GM23338 (cell line): ENCODE results near the gene SIGLEC15. TPM values are rescaled to one million over a fixed set of nuclear protein-coding genes. Genes with fewer than 3 reads are reported as not detected.
"Not testable (repeated sequence)": the region's sequence is repeated elsewhere in the genome, so short reads cannot be mapped to it uniquely, and the experiment has no call there.

ENCODE experiments used
- ATAC-seq: fragments of 200-7000 bp; cut with Tn5 transposase; 3 replicates; pipeline ENCODE4 v1.9.1; 2020
- DNase-seq: peaks from one replicate; pipeline ENCODE4 v3.0.0-alpha.2; 2015; ENCODE audit warnings: low spot score
- H2AFZ ChIP-seq: fragments of 200-600 bp; sonication (generic); 2 replicates; pipeline ENCODE4 v1.8.0; 2016; ENCODE audit warnings: antibody characterized with exemption, mild to moderate bottlenecking, moderate library complexity
- H3F3A ChIP-seq: fragments of 200-600 bp; sonication (generic); replicated peaks from 2 replicates; pipeline ENCODE4 v1.8.0; 2017; ENCODE audit warnings: antibody characterized with exemption, mixed run types, low read depth
- H3K27ac ChIP-seq: fragments of 200-600 bp; sonication (generic); 2 replicates; pipeline ENCODE4 v1.6.1; 2016; ENCODE audit warnings: low read depth
- H3K27me3 ChIP-seq: fragments of 200-600 bp; sonication (generic); 2 replicates; pipeline ENCODE4 v1.8.0; 2016; ENCODE audit warnings: mild to moderate bottlenecking, mixed run types, moderate library complexity; ENCODE audit not compliant: insufficient read depth
- H3K36me3 ChIP-seq: fragments of 200-600 bp; sonication (generic); 2 replicates; pipeline ENCODE4 v1.8.0; 2016; ENCODE audit warnings: mild to moderate bottlenecking; ENCODE audit not compliant: insufficient read depth
- H3K4me1 ChIP-seq: fragments of 200-600 bp; sonication (generic); 2 replicates; pipeline ENCODE4 v1.8.0; 2016; ENCODE audit warnings: mild to moderate bottlenecking, moderate library complexity; ENCODE audit not compliant: insufficient read depth
- H3K4me2 ChIP-seq: fragments of 200-600 bp; sonication (generic); 2 replicates; pipeline ENCODE4 v1.7.1; 2017; ENCODE audit warnings: mixed run types
- H3K4me3 ChIP-seq: fragments of 200-600 bp; sonication (generic); 2 replicates; pipeline ENCODE4 v1.6.1; 2016; ENCODE audit warnings: mixed run types
- H3K79me2 ChIP-seq: fragments of 200-600 bp; sonication (generic); replicated peaks from 2 replicates; pipeline ENCODE4 v1.8.0; 2017; ENCODE audit warnings: mild to moderate bottlenecking; ENCODE audit not compliant: insufficient read depth
- H3K9me2 ChIP-seq: fragments of 200-600 bp; sonication (generic); 2 replicates; pipeline ENCODE4 v1.8.0; 2017; ENCODE audit not compliant: insufficient read depth
- H4K20me1 ChIP-seq: fragments of 200-600 bp; sonication (generic); replicated peaks from 2 replicates; pipeline ENCODE4 v1.8.0; 2017; ENCODE audit warnings: mild to moderate bottlenecking; ENCODE audit not compliant: insufficient read depth
- H3K27ac Mint-ChIP-seq: 2 replicates; pipeline ENCODE4 v1.8.0; 2020; ENCODE audit warnings: inconsistent platforms, mild to moderate bottlenecking, moderate library complexity, mixed read lengths
- H3K27me3 Mint-ChIP-seq: 3 replicates; pipeline ENCODE4 v1.8.0; 2022; ENCODE audit warnings: low read depth, mild to moderate bottlenecking, moderate library complexity, mixed read lengths, inconsistent platforms; ENCODE audit not compliant: insufficient read depth, poor library complexity
- H3K36me3 Mint-ChIP-seq: 3 replicates; pipeline ENCODE4 v1.8.0; 2021; ENCODE audit warnings: low read depth, mild to moderate bottlenecking, inconsistent platforms, moderate library complexity, mixed read lengths
- H3K4me1 Mint-ChIP-seq: 3 replicates; pipeline ENCODE4 v1.8.0; 2020; ENCODE audit warnings: mild to moderate bottlenecking, inconsistent platforms, mixed read lengths
- H3K4me3 Mint-ChIP-seq: 3 replicates; pipeline ENCODE4 v1.8.0; 2021; ENCODE audit warnings: moderate library complexity, mild to moderate bottlenecking, inconsistent platforms, mixed read lengths
- H3K9me3 Mint-ChIP-seq: 3 replicates; pipeline ENCODE4 v1.8.0; 2020; ENCODE audit warnings: moderate library complexity, mild to moderate bottlenecking, inconsistent platforms, mixed read lengths
- CREB1 ChIP-seq: fragments of 250-450 bp; sonication (Bioruptor Pico); IDR thresholded peaks from 2 replicates; pipeline ENCODE4 v1.5.0; 2020; ENCODE audit warnings: low read depth, mild to moderate bottlenecking, moderate library complexity
- ETS1 ChIP-seq: IDR thresholded peaks from 2 replicates; pipeline ENCODE4 v1.6.1; 2016; ENCODE audit warnings: antibody characterized with exemption
- EZH2 ChIP-seq: fragments of 200-600 bp; sonication (generic); IDR thresholded peaks from one replicate; pipeline ENCODE4 v1.8.0; 2017; ENCODE audit warnings: antibody characterized with exemption, mild to moderate bottlenecking, low read depth; ENCODE audit not compliant: unreplicated experiment
- EZH2phosphoT487 ChIP-seq: fragments of 200-600 bp; sonication (generic); IDR thresholded peaks from one replicate; pipeline ENCODE4 v1.8.1; 2018; ENCODE audit warnings: antibody characterized with exemption; ENCODE audit not compliant: unreplicated experiment
- NANOG ChIP-seq: IDR thresholded peaks from 2 replicates; pipeline ENCODE4 v1.6.1; 2016; ENCODE audit warnings: antibody characterized with exemption, borderline replicate concordance
- POLR2AphosphoS5 ChIP-seq: IDR thresholded peaks from 2 replicates; pipeline ENCODE4 v1.6.1; 2016; ENCODE audit warnings: antibody characterized with exemption, low read depth
- STAT1 ChIP-seq: IDR thresholded peaks from one replicate; pipeline ENCODE4 v1.6.1; 2016; ENCODE audit warnings: antibody characterized with exemption; ENCODE audit not compliant: unreplicated experiment
- ZNF114 ChIP-seq: fragments of 250-450 bp; sonication (Bioruptor Pico); IDR thresholded peaks from 2 replicates; pipeline ENCODE4 v1.5.0; 2020; ENCODE audit warnings: mild to moderate bottlenecking, moderate library complexity
- ZNF331 ChIP-seq: fragments of 250-450 bp; sonication (Bioruptor Pico); IDR thresholded peaks from 2 replicates; pipeline ENCODE4 v1.5.0; 2020; ENCODE audit warnings: low read depth, mild to moderate bottlenecking, moderate library complexity
- polyA plus RNA-seq: library from polyadenylated mRNA; unstranded; fragments of >200 nt; fragmentation: Nextera tagmentation; extraction: Ambion mirVana; gene quantifications from 2 replicates; pipeline ENCODE4 v1.2.1, GENCODE V29; 2016
- total RNA-seq: library from RNA; depleted of rRNA; stranded (reverse); fragments of >200 nt; shearing (Covaris generic); gene quantifications from 2 replicates; pipeline ENCODE4 v1.2.3, GENCODE V29; 2014
- TF ChIP-seq, protein P1 (sequence below): IDR thresholded peaks from one replicate; pipeline ENCODE4 v1.6.1; 2018; ENCODE audit warnings: antibody characterized with exemption; ENCODE audit not compliant: unreplicated experiment
- TF ChIP-seq, protein P2 (sequence below), 2 experiments: fragments of 200-600 bp in 1 of 2; sonication (generic) in 1 of 2; conservative IDR thresholded peaks; 2 replicates each; pipeline versions ENCODE4 v1.5.1 to v1.6.1; 2016 to 2017; ENCODE audit warnings: antibody characterized with exemption in 2 of 2, low read depth in 2 of 2, mild to moderate bottlenecking in 2 of 2, moderate library complexity in 1 of 2

The SIGLEC15 gene
- total and polyA plus RNA-seq, 2 experiments from 2014 or later = 0.29 TPM; not detected in 1

- no peaks in the 10 kb centered on the region for H3K36me3 ChIP-seq
- no peaks in the 10 kb centered on the region for H4K20me1 ChIP-seq
- H3F3A ChIP-seq = no peaks in the 10 kb centered on the region
- no peak overlapping the region for H3K4me3 ChIP-seq
- no peaks in the 10 kb centered on the region for H3K27me3 ChIP-seq
- H3K27ac Mint-ChIP-seq = no peak overlapping the region
- H3K9me2 ChIP-seq = no peaks in the 10 kb centered on the region
- no peak overlapping the region for H2AFZ ChIP-seq
- ATAC-seq (no peak), DNase-seq (no peak)
- H3K27me3 Mint-ChIP-seq = peaks cover 2% of the 10 kb centered on the region
- H3K9me3 Mint-ChIP-seq = peaks cover 3% of the 10 kb centered on the region; the same call in 1 of the 3 replicates
- TF ChIP-seq NANOG (no peak), EZH2phosphoT487 (no peak), ETS1 (no peak), ZNF114 (CRISPR knock-in tag) (no peak), POLR2AphosphoS5 (no peak), CREB1 (CRISPR knock-in tag) (no peak), ZNF331 (no peak), EZH2 (no peak), STAT1 (no peak)
- TF ChIP-seq, protein P1, sequence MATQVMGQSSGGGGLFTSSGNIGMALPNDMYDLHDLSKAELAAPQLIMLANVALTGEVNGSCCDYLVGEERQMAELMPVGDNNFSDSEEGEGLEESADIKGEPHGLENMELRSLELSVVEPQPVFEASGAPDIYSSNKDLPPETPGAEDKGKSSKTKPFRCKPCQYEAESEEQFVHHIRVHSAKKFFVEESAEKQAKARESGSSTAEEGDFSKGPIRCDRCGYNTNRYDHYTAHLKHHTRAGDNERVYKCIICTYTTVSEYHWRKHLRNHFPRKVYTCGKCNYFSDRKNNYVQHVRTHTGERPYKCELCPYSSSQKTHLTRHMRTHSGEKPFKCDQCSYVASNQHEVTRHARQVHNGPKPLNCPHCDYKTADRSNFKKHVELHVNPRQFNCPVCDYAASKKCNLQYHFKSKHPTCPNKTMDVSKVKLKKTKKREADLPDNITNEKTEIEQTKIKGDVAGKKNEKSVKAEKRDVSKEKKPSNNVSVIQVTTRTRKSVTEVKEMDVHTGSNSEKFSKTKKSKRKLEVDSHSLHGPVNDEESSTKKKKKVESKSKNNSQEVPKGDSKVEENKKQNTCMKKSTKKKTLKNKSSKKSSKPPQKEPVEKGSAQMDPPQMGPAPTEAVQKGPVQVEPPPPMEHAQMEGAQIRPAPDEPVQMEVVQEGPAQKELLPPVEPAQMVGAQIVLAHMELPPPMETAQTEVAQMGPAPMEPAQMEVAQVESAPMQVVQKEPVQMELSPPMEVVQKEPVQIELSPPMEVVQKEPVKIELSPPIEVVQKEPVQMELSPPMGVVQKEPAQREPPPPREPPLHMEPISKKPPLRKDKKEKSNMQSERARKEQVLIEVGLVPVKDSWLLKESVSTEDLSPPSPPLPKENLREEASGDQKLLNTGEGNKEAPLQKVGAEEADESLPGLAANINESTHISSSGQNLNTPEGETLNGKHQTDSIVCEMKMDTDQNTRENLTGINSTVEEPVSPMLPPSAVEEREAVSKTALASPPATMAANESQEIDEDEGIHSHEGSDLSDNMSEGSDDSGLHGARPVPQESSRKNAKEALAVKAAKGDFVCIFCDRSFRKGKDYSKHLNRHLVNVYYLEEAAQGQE = no peak
- TF ChIP-seq, protein P2, sequence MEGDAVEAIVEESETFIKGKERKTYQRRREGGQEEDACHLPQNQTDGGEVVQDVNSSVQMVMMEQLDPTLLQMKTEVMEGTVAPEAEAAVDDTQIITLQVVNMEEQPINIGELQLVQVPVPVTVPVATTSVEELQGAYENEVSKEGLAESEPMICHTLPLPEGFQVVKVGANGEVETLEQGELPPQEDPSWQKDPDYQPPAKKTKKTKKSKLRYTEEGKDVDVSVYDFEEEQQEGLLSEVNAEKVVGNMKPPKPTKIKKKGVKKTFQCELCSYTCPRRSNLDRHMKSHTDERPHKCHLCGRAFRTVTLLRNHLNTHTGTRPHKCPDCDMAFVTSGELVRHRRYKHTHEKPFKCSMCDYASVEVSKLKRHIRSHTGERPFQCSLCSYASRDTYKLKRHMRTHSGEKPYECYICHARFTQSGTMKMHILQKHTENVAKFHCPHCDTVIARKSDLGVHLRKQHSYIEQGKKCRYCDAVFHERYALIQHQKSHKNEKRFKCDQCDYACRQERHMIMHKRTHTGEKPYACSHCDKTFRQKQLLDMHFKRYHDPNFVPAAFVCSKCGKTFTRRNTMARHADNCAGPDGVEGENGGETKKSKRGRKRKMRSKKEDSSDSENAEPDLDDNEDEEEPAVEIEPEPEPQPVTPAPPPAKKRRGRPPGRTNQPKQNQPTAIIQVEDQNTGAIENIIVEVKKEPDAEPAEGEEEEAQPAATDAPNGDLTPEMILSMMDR (conservative IDR thresholded peaks at IDR 0.05; ENCODE audit: low read depth in 2 of 2) = no peak
- peaks cover 10% of the 10 kb centered on the region; the same call in 2 of the 3 replicates for H3K4me1 Mint-ChIP-seq
- H3K4me2 ChIP-seq = no peak overlapping the region
- H3K4me3 Mint-ChIP-seq = no peak overlapping the region
- H3K27ac ChIP-seq = no peak overlapping the region
- no peaks in the 10 kb centered on the region for H3K79me2 ChIP-seq
- no peaks in the 10 kb centered on the region for H3K4me1 ChIP-seq
- peaks cover 3% of the 10 kb centered on the region; the same call in 2 of the 3 replicates for H3K36me3 Mint-ChIP-seq
Observed at GRCh38 chr18:45817543-45817942, 7.9 kb upstream of the SIGLEC15 start.

GRCh38 chr18:45818765-45819164 lies 6.7 kb upstream of the SIGLEC15 start:
- not testable (repeated sequence) for H3K36me3 Mint-ChIP-seq, ATAC-seq, DNase-seq, H3K4me1 Mint-ChIP-seq, H3K4me2 ChIP-seq, H2AFZ ChIP-seq, H3F3A ChIP-seq, H3K36me3 ChIP-seq, H3K9me3 Mint-ChIP-seq, H3K9me2 ChIP-seq, H3K27me3 Mint-ChIP-seq, H4K20me1 ChIP-seq, H3K79me2 ChIP-seq, H3K4me3 Mint-ChIP-seq, H3K27ac ChIP-seq, H3K27ac Mint-ChIP-seq, H3K4me3 ChIP-seq, H3K4me1 ChIP-seq, H3K27me3 ChIP-seq
